GM21447 (cell line): ENCODE results near the gene UGT1A6.
"Not testable (repeated sequence)": the region's sequence is repeated elsewhere in the genome, so short reads cannot be mapped to it uniquely, and the experiment has no call there.

Source experiments
- ATAC-seq: cut with Tn5 transposase; IDR thresholded peaks from one replicate; pipeline ENCODE4 v1.9.1; 2021; ENCODE audit not compliant: unreplicated experiment

Gene UGT1A6

DNA sequence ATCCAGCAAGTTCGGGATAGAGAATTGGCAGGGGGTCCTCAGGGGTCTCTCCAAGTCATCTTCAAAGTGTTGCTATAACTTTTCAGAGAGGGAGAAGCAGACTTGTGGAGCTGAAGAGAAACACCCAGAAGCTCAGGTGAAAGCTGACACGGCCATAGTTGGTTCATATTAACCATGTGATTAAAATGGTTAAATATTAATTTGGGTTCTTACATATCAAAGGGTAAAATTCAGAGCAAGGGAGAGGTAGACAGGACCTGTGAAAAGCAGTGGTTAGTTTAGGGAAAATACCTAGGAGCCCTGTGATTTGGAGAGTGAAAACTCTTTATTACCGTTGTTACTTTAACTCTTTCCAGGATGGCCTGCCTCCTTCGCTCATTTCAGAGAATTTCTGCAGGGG is at the start of gene UGT1A6:
Gene UGT1A6 (plus strand): TSS at position 243 of the 400 bp plus-strand sequence. CDS start 115 bp downstream, at position 358.
- no peak for ATAC-seq

DNA sequence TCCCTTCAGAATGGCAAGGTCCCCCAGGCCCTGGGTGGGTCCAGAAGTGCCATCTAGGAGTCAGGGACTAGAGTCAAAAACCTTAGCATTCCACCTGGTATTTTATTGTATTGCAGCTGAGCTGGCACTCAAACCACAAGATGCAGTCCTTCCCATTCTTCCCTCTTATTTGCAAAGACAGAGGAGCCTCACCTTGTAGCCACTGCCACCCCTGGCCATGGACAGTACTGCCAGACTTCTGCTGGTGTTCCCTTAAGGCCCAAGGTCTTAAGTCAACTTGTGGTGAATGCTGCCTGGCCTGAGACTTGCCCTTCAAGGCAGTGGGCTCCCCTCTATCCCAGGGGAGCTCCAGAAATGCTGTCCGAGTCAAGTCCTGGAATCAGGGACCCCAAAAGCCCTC is 49.6 kb upstream of the UGT1A6 start:
- no peak for ATAC-seq

DNA sequence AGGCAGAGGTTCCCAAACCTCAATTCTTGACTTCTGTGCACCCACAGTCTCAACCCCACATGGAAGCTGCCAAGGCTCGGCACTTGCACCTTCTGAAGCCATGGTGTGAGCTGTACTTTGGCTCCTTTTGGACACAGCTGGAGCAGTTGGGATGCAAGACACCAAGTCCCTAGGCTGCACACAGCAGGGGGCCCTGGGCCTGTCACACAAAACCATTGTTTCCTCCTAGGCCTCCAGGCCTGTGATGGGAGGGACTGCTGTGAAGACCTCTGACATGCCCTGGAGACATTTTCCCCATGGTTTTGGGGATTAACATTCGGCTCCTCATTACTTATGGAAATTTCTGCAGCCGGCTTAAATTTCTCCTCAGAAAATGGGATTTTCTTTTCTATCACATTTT is 46.7 kb upstream of the UGT1A6 start:
- ATAC-seq, result not testable (repeated sequence)

DNA sequence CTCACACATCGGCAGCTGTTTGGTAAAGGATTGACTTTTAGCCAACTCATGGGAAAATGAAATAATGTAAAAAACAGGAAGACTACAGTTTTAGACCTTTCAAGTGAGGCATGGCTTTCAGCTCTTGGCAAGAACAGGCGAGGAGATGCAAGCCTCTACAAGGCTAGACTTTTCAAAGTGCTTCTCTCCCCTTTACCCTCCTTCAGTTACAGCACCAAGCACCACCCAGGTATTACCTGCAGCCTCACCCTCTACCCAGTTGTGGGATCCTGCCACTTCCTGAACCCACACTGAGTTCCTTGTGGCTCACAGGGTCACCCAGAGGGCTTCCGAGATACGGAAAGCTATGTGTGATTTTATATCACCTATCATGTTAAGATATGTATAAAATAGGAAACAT is 41.7 kb upstream of the UGT1A6 start:
- ATAC-seq, result no peak

- no peak for ATAC-seq
Measured at GRCh38 chr2:233651430-233651829, 41.3 kb upstream of the UGT1A6 start.

DNA sequence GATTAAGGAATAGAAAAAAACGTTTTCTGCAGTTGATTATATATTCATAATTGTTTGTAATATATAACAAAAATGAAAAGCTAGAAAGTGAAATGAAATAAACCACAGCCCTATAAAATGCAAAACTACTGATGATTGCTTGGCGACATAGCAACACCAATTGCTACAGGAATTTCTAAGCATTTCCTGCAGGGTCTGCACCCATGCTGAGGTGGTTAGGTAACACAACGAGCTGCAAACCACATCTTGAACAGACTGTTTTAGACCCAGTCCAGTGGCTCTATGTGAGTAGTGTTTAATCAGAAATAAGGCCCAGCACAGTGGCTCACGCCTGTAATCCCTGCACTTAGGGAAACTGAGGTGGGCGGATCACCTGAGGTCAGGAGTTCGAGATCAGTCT is 38.2 kb upstream of the UGT1A6 start:
- no peak for ATAC-seq

DNA sequence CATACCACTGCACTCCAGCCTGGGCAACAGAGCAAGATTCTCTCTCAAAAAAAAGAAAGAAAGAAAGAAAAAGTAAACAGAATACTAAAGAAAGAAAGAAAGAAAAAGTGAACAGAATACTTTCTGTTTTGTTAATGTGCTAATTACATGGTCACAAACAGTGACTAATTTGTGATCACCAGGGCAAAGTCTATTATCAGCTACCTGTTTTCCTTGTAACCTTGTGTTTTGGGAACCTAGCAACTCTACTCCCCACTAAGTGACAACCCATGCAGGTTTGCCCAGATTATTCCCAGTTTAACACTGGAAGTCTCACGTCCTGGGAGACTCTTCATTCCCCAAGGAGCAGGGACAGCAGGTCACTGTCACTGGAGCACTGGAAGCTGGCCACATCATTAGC is 37.6 kb upstream of the UGT1A6 start:
- no peak for ATAC-seq

GRCh38 chr2:233655943-233656342 is 36.7 kb upstream of the UGT1A6 start:
- ATAC-seq, result not testable (repeated sequence)

DNA sequence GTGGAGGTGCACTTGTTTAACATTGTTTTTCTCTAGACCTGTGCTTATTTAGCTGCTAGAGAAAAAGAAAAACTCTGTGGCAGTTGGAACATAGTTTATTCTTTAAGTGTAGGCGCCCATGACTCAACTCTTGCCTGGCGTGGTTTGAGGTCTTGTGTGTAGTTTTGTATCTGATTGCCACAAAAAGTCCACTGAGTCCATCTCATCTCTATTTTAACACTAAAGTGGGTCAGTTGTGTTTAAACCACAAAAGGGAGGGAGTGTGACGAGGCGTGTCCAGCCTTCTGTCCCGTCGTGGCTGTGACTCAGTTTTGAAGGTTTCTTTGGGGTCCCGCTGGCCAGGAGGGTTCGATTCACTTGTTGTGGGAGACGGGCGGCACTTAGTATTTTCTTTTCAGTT is 36.2 kb upstream of the UGT1A6 start:
- ATAC-seq, result no peak

DNA sequence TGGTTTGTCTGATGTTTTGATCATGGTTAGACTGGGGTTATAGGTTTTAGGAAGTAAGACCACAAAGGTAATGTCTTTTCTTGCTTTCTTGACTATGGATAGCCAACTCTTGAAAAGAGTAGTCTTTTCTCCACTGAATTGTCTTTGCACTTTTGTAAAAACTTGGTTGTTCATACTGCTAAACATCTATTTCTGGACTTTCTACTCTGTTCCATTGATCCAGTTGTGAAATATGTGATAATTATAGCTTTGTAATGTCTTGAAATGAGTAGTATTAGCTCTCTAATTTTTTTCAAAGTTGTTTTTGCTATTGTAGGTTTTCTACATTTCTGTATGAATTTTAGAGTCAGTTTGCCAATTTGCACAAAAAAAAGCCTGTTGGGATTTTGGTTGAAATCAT is 34.1 kb upstream of the UGT1A6 start:
- no peak for ATAC-seq

- ATAC-seq, result no peak
Measured at GRCh38 chr2:233663911-233664310, 28.8 kb upstream of the UGT1A6 start.

- no peak for ATAC-seq
Measured at GRCh38 chr2:233668605-233669260, 24.0 kb upstream of the UGT1A6 start.

GRCh38 chr2:233671290-233672161 is 21.2 kb upstream of the UGT1A6 start, which contains the start of gene UGT1A9:
TSS of gene UGT1A9 (plus strand) at chr2:233671898. CDS start at chr2:233671935, 37 bp downstream.
- ATAC-seq, result no peak

DNA sequence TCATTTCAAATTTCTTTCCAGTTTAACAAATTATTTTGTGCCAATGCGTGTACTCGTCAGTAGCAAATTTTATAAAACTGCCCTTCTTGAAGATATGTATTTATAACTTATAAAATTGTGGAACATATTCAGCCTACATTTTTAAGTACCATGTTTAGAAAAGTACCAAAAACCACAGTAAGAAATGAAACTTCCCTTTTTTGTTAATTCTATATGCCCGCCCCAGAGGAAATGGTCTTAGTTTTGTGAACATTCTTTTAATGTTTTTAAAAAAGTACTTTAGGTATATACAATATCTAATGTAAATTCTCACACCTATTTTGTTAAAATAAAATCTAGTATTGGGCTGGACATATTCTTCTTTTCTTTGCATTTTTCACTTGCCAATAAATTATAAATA is 19.8 kb upstream of the UGT1A6 start:
- no peak for ATAC-seq

DNA sequence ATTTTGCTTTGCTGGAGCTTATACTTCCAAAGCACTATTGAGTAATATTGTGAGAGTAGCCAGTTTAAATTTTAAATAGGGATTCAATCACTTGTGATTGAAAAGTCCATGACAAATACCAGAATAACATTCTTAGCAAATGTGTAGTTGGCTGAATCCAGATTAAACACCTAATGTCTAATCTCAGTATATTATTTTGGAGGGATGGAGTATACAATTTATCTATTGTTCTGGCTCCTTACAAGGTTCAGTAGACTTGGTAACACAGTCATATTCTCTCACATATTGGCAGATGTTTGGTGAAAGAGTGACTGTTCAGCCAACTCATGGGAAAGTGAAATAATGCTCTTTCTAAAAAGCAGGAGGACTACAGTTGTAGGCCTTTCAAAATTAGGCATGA is 18.8 kb upstream of the UGT1A6 start:
- ATAC-seq, result no peak

DNA sequence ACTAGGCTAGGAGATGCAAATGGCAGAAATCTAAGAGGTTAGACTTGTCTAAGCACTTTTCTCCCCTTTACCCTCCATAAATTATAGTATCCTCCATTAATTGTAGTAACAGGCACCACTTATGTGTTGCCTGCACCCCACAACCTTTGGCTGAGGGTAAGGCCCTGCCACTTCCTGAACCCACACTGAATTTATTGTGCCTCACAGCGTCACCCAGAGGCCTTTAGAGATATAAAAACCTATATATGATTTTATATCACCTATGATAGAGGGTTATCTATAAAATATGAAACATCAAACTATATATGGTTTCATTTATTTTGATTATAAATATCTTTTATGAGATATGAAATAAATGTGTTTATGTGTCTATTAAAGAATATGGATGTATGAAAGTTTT is 18.4 kb upstream of the UGT1A6 start:
- no peak for ATAC-seq

DNA sequence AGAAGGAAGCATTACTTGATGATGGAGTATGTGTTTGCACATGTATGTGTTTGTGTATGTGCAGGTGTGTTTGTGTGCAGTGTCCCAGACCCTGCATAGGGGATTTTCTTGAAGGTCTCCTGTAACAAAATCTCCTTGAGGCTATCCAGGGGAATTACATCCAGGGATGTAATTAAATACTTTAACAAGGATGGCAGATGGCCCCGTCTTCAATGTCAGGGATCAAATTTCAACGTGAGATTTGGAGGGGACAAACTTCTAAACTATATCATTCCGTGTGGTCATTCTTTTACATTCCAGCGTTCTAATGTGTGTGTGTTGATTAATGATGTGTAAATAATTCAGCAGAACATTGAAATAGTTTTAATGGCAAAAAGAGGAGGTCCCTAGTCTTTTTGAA is 17.7 kb upstream of the UGT1A6 start:
- ATAC-seq, result no peak

- ATAC-seq, result no peak
Measured at GRCh38 chr2:233676046-233676445, 16.6 kb upstream of the UGT1A6 start.

- no peak for ATAC-seq
Measured at GRCh38 chr2:233679196-233679595, 13.5 kb upstream of the UGT1A6 start.

- ATAC-seq, result no peak
Measured at GRCh38 chr2:233680361-233681045, 12.2 kb upstream of the UGT1A6 start.

GRCh38 chr2:233681521-233682099 is 11.1 kb upstream of the UGT1A6 start, which contains the start of gene UGT1A7:
TSS of gene UGT1A7 (plus strand) at chr2:233681901. CDS start at chr2:233681938, 37 bp downstream.
- ATAC-seq, result no peak
